OCI-LY3 (cell line): ENCODE results near the gene RORC.

Source experiments
- H2AFZ ChIP-seq: fragments of 200-600, 300-600 bp; shearing (Covaris generic); 2 replicates; pipeline ENCODE4 v1.6.0; 2014; ENCODE audit warnings: antibody characterized with exemption, low read depth, low read length
- H3K27ac ChIP-seq: fragments of 200-600, 300-600 bp; sonication (generic); 2 replicates; pipeline ENCODE4 v1.5.1; 2014; ENCODE audit warnings: mild to moderate bottlenecking, low read length, moderate library complexity, mixed read lengths
- H3K27me3 ChIP-seq: fragments of 200-600, 300-600 bp; sonication (generic); 2 replicates; pipeline ENCODE4 v1.6.1; 2014; ENCODE audit warnings: low read depth, low read length, mixed read lengths
- H3K36me3 ChIP-seq: fragments of 200-600, 300-600 bp; sonication (generic); replicated peaks from 2 replicates; pipeline ENCODE3; 2014; ENCODE audit warnings: low read depth, low read length, mixed read lengths
- H3K4me1 ChIP-seq: fragments of 300-600, 200-600 bp; sonication (generic); 2 replicates; pipeline ENCODE4 v1.6.1; 2014; ENCODE audit warnings: low read length, mixed read lengths
- H3K4me2 ChIP-seq: fragments of 200-600, 300-600 bp; sonication (generic); 2 replicates; pipeline ENCODE4 v1.6.1; 2014; ENCODE audit warnings: low read length, mixed read lengths
- H3K4me3 ChIP-seq: fragments of 300-600, 200-600 bp; sonication (generic); 2 replicates; pipeline ENCODE4 v1.5.1; 2014; ENCODE audit warnings: antibody characterized with exemption, mild to moderate bottlenecking, low read length, moderate library complexity
- H3K79me2 ChIP-seq: fragments of 300-600, 200-600 bp; shearing (Covaris generic); 2 replicates; pipeline ENCODE4 v1.6.1; 2014; ENCODE audit warnings: mild to moderate bottlenecking, low read length, mixed read lengths
- H3K9ac ChIP-seq: fragments of 300-600, 200-600 bp; shearing (Covaris generic); 2 replicates; pipeline ENCODE4 v1.6.0; 2014; ENCODE audit warnings: mild to moderate bottlenecking, low read length, moderate library complexity
- H3K9me3 ChIP-seq: fragments of 200-600, 300-600 bp; shearing (Covaris generic); 2 replicates; pipeline ENCODE4 v1.6.1; 2014; ENCODE audit warnings: low read length, mixed read lengths; ENCODE audit not compliant: insufficient read depth
- H4K20me1 ChIP-seq: fragments of 200-600, 300-600 bp; sonication (generic); 2 replicates; pipeline ENCODE4 v1.6.1; 2016; ENCODE audit warnings: low read length, mixed read lengths; ENCODE audit not compliant: insufficient read depth
- EZH2phosphoT487 ChIP-seq: fragments of 200-600 bp; shearing (Covaris generic); IDR thresholded peaks from 2 replicates; pipeline ENCODE4 v1.6.1; 2018; ENCODE audit warnings: antibody characterized with exemption, mixed run types, low read depth
- TF ChIP-seq, protein P1 (sequence below): fragments of 200-600, 300-600 bp; sonication (generic); IDR thresholded peaks from 2 replicates; pipeline ENCODE4 v1.5.1; 2014; ENCODE audit warnings: antibody characterized with exemption, low read length, low read depth

Gene RORC

DNA sequence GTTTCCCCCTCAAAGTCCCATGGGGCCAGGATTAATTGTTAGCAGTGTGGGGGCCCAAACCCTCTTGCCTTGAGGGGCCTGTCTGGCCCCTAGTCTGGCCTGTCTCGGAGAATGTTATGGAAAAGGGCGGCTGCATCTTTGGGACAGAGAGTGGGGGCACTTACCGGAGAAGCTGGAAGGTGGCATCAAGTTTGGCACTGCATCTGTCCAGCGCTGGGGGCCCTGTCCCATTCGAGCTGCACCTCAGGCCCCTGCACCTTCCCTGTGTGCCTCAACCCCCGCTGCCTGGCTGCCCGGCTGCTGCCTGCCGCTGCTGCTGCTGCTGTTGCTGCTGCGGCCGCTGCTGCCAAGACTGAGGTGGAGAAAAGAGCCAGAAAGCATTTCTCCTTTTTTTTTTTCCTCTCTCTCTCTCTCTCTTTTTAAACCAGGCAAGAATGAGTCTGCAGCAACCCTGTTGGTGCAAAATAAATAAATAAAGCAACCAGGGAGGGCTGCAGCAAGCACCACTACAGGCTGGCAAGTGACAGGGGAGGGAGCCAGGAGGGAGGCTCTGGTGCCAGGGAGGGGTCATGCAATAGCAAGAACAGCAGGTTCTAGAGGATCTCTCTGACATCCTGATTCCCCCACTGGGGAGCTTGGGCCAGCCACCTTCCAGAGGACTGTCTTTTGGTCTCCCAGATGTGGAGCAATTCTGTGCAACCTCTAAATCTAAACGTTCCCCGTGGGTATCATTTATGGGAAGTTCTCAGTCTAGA, 26.4 kb downstream of the RORC start, which contains the start of gene LINGO4:
TSS of gene LINGO4 (minus strand) at position 354 of the 755 bp plus-strand sequence. CDS start 2,715 bp downstream, outside the sequence.
- Histone ChIP-seq H3K79me2 (no peaks in the 10 kb centered on the region), H3K27ac (no peak within 1 kb of the TSS), H3K27me3 (peaks cover 43% of the 10 kb centered on the region), H3K9ac (no peak within 1 kb of the TSS), H2AFZ (no peak within 1 kb of the TSS), H3K9me3 (no peaks in the 10 kb centered on the region), H4K20me1 (no peaks in the 10 kb centered on the region), H3K4me1 (peaks cover 5% of the 10 kb centered on the region; the same call in 1 of the 2 replicates), H3K36me3 (no peaks in the 10 kb centered on the region), H3K4me3 (no peak within 1 kb of the TSS), H3K4me2 (no peak within 1 kb of the TSS)
- TF ChIP-seq, protein P1, sequence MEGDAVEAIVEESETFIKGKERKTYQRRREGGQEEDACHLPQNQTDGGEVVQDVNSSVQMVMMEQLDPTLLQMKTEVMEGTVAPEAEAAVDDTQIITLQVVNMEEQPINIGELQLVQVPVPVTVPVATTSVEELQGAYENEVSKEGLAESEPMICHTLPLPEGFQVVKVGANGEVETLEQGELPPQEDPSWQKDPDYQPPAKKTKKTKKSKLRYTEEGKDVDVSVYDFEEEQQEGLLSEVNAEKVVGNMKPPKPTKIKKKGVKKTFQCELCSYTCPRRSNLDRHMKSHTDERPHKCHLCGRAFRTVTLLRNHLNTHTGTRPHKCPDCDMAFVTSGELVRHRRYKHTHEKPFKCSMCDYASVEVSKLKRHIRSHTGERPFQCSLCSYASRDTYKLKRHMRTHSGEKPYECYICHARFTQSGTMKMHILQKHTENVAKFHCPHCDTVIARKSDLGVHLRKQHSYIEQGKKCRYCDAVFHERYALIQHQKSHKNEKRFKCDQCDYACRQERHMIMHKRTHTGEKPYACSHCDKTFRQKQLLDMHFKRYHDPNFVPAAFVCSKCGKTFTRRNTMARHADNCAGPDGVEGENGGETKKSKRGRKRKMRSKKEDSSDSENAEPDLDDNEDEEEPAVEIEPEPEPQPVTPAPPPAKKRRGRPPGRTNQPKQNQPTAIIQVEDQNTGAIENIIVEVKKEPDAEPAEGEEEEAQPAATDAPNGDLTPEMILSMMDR: no peak
- TF ChIP-seq EZH2phosphoT487: no peak

DNA sequence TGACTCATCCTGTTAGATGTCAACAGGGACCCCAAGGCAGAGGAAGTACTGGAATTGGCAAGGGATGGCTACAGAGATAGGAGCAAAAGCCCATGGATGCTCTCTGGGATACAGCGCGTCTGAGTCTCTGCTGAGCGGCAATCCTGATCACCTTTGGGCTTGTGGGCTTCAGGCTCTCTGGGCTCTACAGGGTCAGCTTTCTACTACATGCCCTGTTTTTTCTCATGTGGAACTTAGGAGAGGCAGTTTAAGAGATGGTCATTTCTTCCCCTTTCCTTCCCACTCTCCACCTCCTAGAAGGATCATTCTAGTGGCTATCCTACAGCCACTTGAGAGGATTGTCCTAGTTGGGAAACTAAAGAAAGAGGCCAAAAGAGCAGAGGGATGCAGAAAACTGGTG, 27.7 kb downstream of the RORC start:
- peaks cover 56% of the 10 kb centered on the region for H3K27me3 ChIP-seq
- no peaks in the 10 kb centered on the region for H3K36me3 ChIP-seq
- no peaks in the 10 kb centered on the region for H3K79me2 ChIP-seq
- no peaks in the 10 kb centered on the region for H4K20me1 ChIP-seq
- no peaks in the 10 kb centered on the region for H3K9me3 ChIP-seq
- TF ChIP-seq EZH2phosphoT487: no peak
- TF ChIP-seq, protein P1: no peak
- no peak overlapping the region for H3K4me3 ChIP-seq
- H3K27ac ChIP-seq: no peak overlapping the region
- no peak overlapping the region for H2AFZ ChIP-seq
- H3K4me1 ChIP-seq: peaks cover 5% of the 10 kb centered on the region; the same call in 1 of the 2 replicates
- no peak overlapping the region for H3K9ac ChIP-seq
- H3K4me2 ChIP-seq: no peak overlapping the region

DNA sequence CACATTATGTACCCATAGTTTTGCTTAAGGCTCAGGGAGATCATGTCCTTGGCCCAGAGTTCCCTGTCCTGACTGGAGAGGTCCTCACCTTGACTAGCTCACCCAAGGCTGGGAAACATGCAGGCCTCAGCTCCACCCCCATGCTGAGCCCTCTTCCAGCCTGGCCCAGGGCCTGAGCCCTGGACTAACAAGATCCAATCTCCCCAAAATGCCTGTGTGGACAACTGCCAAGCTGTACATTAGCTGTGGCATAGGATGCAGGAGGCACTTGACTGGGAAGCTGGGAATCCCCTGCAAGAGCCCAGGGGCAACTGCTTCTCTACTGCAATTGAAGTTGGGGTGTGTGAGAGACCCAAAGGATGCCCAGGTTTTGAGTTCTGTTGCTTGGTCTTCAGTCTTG, 28.4 kb downstream of the RORC start:
- Histone ChIP-seq H3K27ac (no peak overlapping the region), H2AFZ (no peak overlapping the region), H3K9ac (no peak overlapping the region), H3K36me3 (no peaks in the 10 kb centered on the region), H3K9me3 (no peaks in the 10 kb centered on the region), H3K27me3 (peaks cover 60% of the 10 kb centered on the region), H3K4me2 (no peak overlapping the region), H3K4me1 (peaks cover 5% of the 10 kb centered on the region; the same call in 1 of the 2 replicates), H3K79me2 (no peaks in the 10 kb centered on the region), H3K4me3 (no peak overlapping the region), H4K20me1 (no peaks in the 10 kb centered on the region)
- no peak for TF ChIP-seq EZH2phosphoT487
- TF ChIP-seq, protein P1: no peak

DNA sequence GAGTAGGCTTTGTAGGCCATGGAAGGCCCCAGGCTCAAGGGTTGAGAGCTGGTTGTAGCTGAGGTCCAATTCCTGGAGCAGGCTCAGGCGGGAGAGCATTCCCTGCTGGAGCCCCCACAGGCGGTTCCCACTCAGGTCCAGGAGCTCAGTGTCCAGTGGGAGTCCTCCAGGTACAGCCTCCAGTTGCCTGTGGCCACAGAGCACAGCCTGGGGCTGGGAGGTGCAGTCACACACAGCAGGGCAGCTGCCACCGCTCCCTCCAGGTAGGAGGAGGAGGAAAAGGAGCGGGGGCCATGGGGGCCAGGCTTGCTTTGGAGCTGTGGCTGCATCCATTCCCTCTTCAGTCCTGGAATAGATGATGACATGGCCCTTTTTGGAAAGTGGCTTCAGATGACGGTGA, 29.2 kb downstream of the RORC start:
- no peak overlapping the region for H3K4me3 ChIP-seq
- peaks cover 63% of the 10 kb centered on the region for H3K27me3 ChIP-seq
- no peak overlapping the region for H3K27ac ChIP-seq
- H3K4me1 ChIP-seq: peaks cover 5% of the 10 kb centered on the region; the same call in 1 of the 2 replicates
- H3K79me2 ChIP-seq: no peaks in the 10 kb centered on the region
- TF ChIP-seq, protein P1: no peak
- no peak for TF ChIP-seq EZH2phosphoT487
- H3K9ac ChIP-seq: no peak overlapping the region
- H3K9me3 ChIP-seq: no peaks in the 10 kb centered on the region
- H3K36me3 ChIP-seq: no peaks in the 10 kb centered on the region
- H2AFZ ChIP-seq: no peak overlapping the region
- H3K4me2 ChIP-seq: no peak overlapping the region
- H4K20me1 ChIP-seq: no peaks in the 10 kb centered on the region
